ENCODE measurements around the gene CHIC2. TPM values are rescaled to one million over a fixed set of nuclear protein-coding genes. Genes with fewer than 3 reads are reported as not detected.
"Not testable (repeated sequence)": the region's sequence is repeated elsewhere in the genome, so short reads cannot be mapped to it uniquely, and the experiment has no call there.

The CHIC2 gene
- total RNA-seq, 1 experiment from 2014 or later: 8.2 TPM

- no peak overlapping the region for H2BK15ac ChIP-seq (ENCODE audit: low read depth, low read length)
- no peak overlapping the region for H2AFZ ChIP-seq (ENCODE audit: low read length)
- no peak overlapping the region for H3K9ac ChIP-seq (ENCODE audit: extremely low read depth, insufficient read length, low read length)
- no peaks in the 10 kb centered on the region for H3K23me2 ChIP-seq (ENCODE audit: insufficient read length, low read depth, low read length, poor library complexity, severe bottlenecking)
- no peak overlapping the region for H3K27ac ChIP-seq (ENCODE audit: insufficient read length, low read depth, low read length)
- H3K4me2 ChIP-seq (ENCODE audit: insufficient read depth, insufficient read length, low read length): no peak overlapping the region
- no peak for DNase-seq
- H3K18ac ChIP-seq (ENCODE audit: insufficient read length, low read depth, low read length): no peak overlapping the region
- TF ChIP-seq CTCF (conservative IDR thresholded peaks at IDR 0.05): no peak
- no peaks in the 10 kb centered on the region for H4K20me1 ChIP-seq (ENCODE audit: control insufficient read depth, insufficient read depth, insufficient read length)
- H3K23ac ChIP-seq (ENCODE audit: insufficient read length, low read depth, low read length): no peak overlapping the region
- no peak overlapping the region for H2BK120ac ChIP-seq (ENCODE audit: low read depth, low read length, poor library complexity, severe bottlenecking)
- no peak overlapping the region for H2BK5ac ChIP-seq (ENCODE audit: insufficient read length, low read length)
- H3K79me1 ChIP-seq (ENCODE audit: insufficient read depth, low read depth, low read length, poor library complexity, severe bottlenecking): peaks cover 7% of the 10 kb centered on the region
- no CpG with 5 or more reads among the region's 2 CpGs for WGBS (ENCODE audit: extremely low coverage, insufficient read length, low lambda C conversion rate)
- H4K8ac ChIP-seq (replicated peaks; ENCODE audit: insufficient read length, low read depth, low read length): no peak overlapping the region
- Mint-ChIP-seq H3K27ac (no peak overlapping the region), H3K9me3 (no peaks in the 10 kb centered on the region), H3K27me3 (ENCODE audit: low read depth) (no peaks in the 10 kb centered on the region), H3K36me3 (ENCODE audit: insufficient read depth in 1 of 3, low read depth in 3 of 3) (no peaks in the 10 kb centered on the region), H3K4me1 (peaks cover 0 to 6% of the 10 kb centered on the region in 2 experiments; a peak in 1 of 4 replicates), H3K4me3 (no peak overlapping the region)
- no peak overlapping the region for H3K14ac ChIP-seq (ENCODE audit: insufficient read depth, low read length)
- no peaks in the 10 kb centered on the region for H3K9me3 ChIP-seq (ENCODE audit: control insufficient read depth, low read depth, low read length)
- H3K4me1 ChIP-seq (ENCODE audit: insufficient read depth, low read length): no peaks in the 10 kb centered on the region
- no peak overlapping the region for H4K91ac ChIP-seq (ENCODE audit: insufficient read length, low read depth, low read length)
- H3K56ac ChIP-seq (ENCODE audit: insufficient read length, low read depth, low read length): no peak overlapping the region
- no peak overlapping the region for H4K5ac ChIP-seq (ENCODE audit: insufficient read length, low read depth, low read length)
- no peak overlapping the region for H3K4ac ChIP-seq (ENCODE audit: low read depth, low read length)
- no peak overlapping the region for H2BK20ac ChIP-seq (ENCODE audit: low read depth, low read length, poor library complexity, severe bottlenecking)
- no peak overlapping the region for H3T11ph ChIP-seq (ENCODE audit: low read length)
- no peak overlapping the region for H2BK12ac ChIP-seq (ENCODE audit: insufficient read length, low read depth, low read length)
- H3K27me3 ChIP-seq (ENCODE audit: insufficient read depth, low read length): no peaks in the 10 kb centered on the region
- H2AK5ac ChIP-seq (ENCODE audit: insufficient read length, low read length): no peak overlapping the region
- H3K79me2 ChIP-seq (ENCODE audit: insufficient read depth, low read length): no peaks in the 10 kb centered on the region
Observed at GRCh38 chr4:54054501-54054900, 9.9 kb downstream of the CHIC2 start.

GRCh38 chr4:54053322-54053721 is 11.1 kb downstream of the CHIC2 start:
- H4K20me1 ChIP-seq (ENCODE audit: control insufficient read depth, insufficient read depth, insufficient read length); H3K79me2 ChIP-seq (ENCODE audit: insufficient read depth, low read length): not testable (repeated sequence)

More at GRCh38 chr4:54053322-54053721, 11.1 kb downstream of the CHIC2 start:
- H2BK20ac ChIP-seq (ENCODE audit: low read depth, low read length, poor library complexity, severe bottlenecking); H3K9me3 Mint-ChIP-seq; H2BK5ac ChIP-seq (ENCODE audit: insufficient read length, low read length); DNase-seq; H2BK12ac ChIP-seq (ENCODE audit: insufficient read length, low read depth, low read length); H3K56ac ChIP-seq (ENCODE audit: insufficient read length, low read depth, low read length); H3K18ac ChIP-seq (ENCODE audit: insufficient read length, low read depth, low read length); H3K4me1 Mint-ChIP-seq; H3K27me3 Mint-ChIP-seq (ENCODE audit: low read depth); H3K4me1 ChIP-seq (ENCODE audit: insufficient read depth, low read length); H3K4me2 ChIP-seq (ENCODE audit: insufficient read depth, insufficient read length, low read length); H2AFZ ChIP-seq (ENCODE audit: low read length); H3K27ac ChIP-seq (ENCODE audit: insufficient read length, low read depth, low read length); H4K8ac ChIP-seq (replicated peaks; ENCODE audit: insufficient read length, low read depth, low read length); H2BK15ac ChIP-seq (ENCODE audit: low read depth, low read length); H3K14ac ChIP-seq (ENCODE audit: insufficient read depth, low read length); H3K27ac Mint-ChIP-seq; H2AK5ac ChIP-seq (ENCODE audit: insufficient read length, low read length); H4K91ac ChIP-seq (ENCODE audit: insufficient read length, low read depth, low read length); H3K36me3 Mint-ChIP-seq (ENCODE audit: insufficient read depth in 1 of 3, low read depth in 3 of 3); H3K79me1 ChIP-seq (ENCODE audit: insufficient read depth, low read depth, low read length, poor library complexity, severe bottlenecking); H3K4me3 Mint-ChIP-seq; H3K9me3 ChIP-seq (ENCODE audit: control insufficient read depth, low read depth, low read length); H2BK120ac ChIP-seq (ENCODE audit: low read depth, low read length, poor library complexity, severe bottlenecking); H3K23me2 ChIP-seq (ENCODE audit: insufficient read length, low read depth, low read length, poor library complexity, severe bottlenecking); H3K27me3 ChIP-seq (ENCODE audit: insufficient read depth, low read length); H3K4ac ChIP-seq (ENCODE audit: low read depth, low read length); H3T11ph ChIP-seq (ENCODE audit: low read length); H3K23ac ChIP-seq (ENCODE audit: insufficient read length, low read depth, low read length); H4K5ac ChIP-seq (ENCODE audit: insufficient read length, low read depth, low read length); H3K9ac ChIP-seq (ENCODE audit: extremely low read depth, insufficient read length, low read length): not testable (repeated sequence)
- no CpG with 5 or more reads among the region's 5 CpGs for WGBS (ENCODE audit: extremely low coverage, insufficient read length, low lambda C conversion rate)
